Breast epithelium (tissue), 4 donors: ENCODE data around the gene MSH5. TPM values are rescaled to one million over a fixed set of nuclear protein-coding genes. Genes with fewer than 3 reads are reported as not detected.

Experiments used
- DNase-seq, 2 donors: peaks; one replicate each; pipeline ENCODE4 v3.0.0-alpha.2; 2019; ENCODE audit warnings: low spot score in 2 of 2
- H3K27ac ChIP-seq, 2 donors: fragments of 200-600 bp; sonication (generic) in 1 of 2; one replicate each; pipeline ENCODE4 v1.5.1; 2016 to 2019; ENCODE audit warnings: mild to moderate bottlenecking in 1 of 2
- H3K27me3 ChIP-seq, 2 donors: fragments of 200-600 bp; sonication (generic) in 1 of 2; one replicate each; pipeline versions ENCODE4 v1.5.1 to v1.6.0; 2017 to 2019; ENCODE audit warnings: control low read depth in 1 of 2, mild to moderate bottlenecking in 1 of 2
- H3K36me3 ChIP-seq: fragments of 200-600 bp; one replicate; pipeline ENCODE4 v1.5.1; 2019
- H3K4me1 ChIP-seq, 2 donors: fragments of 200-600 bp; sonication (generic); one replicate each; pipeline ENCODE4 v1.5.1; 2016 to 2019; ENCODE audit warnings: control low read depth in 1 of 2
- H3K4me3 ChIP-seq, 3 donors: fragments of 200-600 bp; sonication (generic); 1 replicate in 2 of 3; 2 replicates in 1 of 3; pipeline ENCODE4 v1.5.1; 2016 to 2019; ENCODE audit warnings: mild to moderate bottlenecking in 3 of 3, moderate library complexity in 2 of 3
- H3K9me3 ChIP-seq, 2 donors: fragments of 200-600 bp; sonication (generic) in 1 of 2; one replicate each; pipeline ENCODE4 v1.5.1; 2016 to 2019; ENCODE audit warnings: control low read depth in 1 of 2
- POLR2A ChIP-seq: fragments of 450-650 bp; IDR thresholded peaks from one replicate; pipeline ENCODE4 v1.6.1; 2016; ENCODE audit warnings: antibody characterized with exemption, mild to moderate bottlenecking, moderate library complexity
- POLR2AphosphoS5 ChIP-seq, 3 donors: sonication (generic); formaldehyde crosslinking; IDR thresholded peaks; one replicate each; pipeline ENCODE4 v1.6.1; 2017; ENCODE audit warnings: antibody characterized with exemption in 3 of 3
- intact Hi-C: fragments of 100-400 bp; cut with DNase I; formaldehyde crosslinking; loops from one replicate; pipeline ENCODE4 v1.15.1; 2023; ENCODE audit warnings: low total_unique reads
- total RNA-seq, 3 donors: library from RNA; depleted of rRNA; stranded (reverse); fragments of >200 nt; gene quantifications; one replicate each; pipeline ENCODE4 v1.1.0, GENCODE V29; 2016
- TF ChIP-seq, protein P1 (sequence below), 3 donors: fragments of 450-650 bp; IDR thresholded peaks; one replicate each; pipeline ENCODE4 v1.5.1; 2016 to 2017; ENCODE audit warnings: antibody characterized with exemption in 3 of 3, mild to moderate bottlenecking in 3 of 3, moderate library complexity in 3 of 3

The MSH5 gene
- total RNA-seq, 3 donors from 2014 or later: 7.9 to 13.4 (median 8.0) TPM

DNA sequence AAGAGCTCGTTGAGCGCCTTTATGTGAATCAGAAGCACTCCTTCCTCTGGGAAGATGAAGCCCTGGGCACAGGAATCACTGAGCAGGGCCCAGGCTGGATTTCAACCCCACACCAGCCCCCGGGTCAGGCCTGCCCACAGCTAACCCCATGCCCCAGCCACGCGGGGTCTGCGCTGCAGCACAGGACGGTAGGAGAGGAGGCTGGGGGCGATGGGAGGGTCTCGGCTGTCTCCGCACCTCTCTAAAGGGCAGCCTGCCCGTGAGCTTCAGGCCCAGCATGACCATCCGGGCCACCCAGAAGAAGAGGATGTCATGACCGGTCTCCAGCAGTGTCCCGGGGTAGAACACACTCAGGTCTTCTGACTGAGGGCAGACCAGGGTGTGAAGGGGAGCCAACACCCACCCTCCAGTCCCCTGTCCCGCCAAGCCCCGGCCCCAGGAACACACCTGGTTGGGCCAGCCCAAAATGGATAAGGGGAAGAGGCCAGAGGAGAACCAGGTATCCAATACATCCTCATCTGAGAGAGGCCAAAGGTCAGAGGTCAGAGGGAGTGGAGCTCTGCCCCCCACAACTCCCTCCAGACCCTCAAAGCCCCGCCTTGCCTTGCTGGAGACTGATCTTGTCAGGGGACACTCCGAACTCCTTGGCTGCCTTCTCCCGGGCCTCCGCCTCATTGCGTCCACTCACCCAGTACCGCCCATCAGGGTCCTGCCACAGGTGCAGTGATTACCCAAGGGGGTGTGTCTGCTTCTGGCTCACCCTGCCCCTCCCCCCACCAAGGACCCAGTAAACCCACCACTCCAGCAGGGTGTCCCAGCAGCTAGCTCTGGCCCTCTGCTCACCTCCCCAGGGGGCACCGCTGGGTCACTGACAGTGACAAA lies 41.7 kb downstream of the MSH5 start:
- no peaks in the 10 kb centered on the region for H3K36me3 ChIP-seq
- TF ChIP-seq, protein P1, sequence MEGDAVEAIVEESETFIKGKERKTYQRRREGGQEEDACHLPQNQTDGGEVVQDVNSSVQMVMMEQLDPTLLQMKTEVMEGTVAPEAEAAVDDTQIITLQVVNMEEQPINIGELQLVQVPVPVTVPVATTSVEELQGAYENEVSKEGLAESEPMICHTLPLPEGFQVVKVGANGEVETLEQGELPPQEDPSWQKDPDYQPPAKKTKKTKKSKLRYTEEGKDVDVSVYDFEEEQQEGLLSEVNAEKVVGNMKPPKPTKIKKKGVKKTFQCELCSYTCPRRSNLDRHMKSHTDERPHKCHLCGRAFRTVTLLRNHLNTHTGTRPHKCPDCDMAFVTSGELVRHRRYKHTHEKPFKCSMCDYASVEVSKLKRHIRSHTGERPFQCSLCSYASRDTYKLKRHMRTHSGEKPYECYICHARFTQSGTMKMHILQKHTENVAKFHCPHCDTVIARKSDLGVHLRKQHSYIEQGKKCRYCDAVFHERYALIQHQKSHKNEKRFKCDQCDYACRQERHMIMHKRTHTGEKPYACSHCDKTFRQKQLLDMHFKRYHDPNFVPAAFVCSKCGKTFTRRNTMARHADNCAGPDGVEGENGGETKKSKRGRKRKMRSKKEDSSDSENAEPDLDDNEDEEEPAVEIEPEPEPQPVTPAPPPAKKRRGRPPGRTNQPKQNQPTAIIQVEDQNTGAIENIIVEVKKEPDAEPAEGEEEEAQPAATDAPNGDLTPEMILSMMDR (IDR thresholded peaks at IDR 0.05): no peak
- TF ChIP-seq POLR2AphosphoS5 (IDR thresholded peaks at IDR 0.05): no peak
- no peak for TF ChIP-seq POLR2A
- intact Hi-C loops: no loop called here

DNA sequence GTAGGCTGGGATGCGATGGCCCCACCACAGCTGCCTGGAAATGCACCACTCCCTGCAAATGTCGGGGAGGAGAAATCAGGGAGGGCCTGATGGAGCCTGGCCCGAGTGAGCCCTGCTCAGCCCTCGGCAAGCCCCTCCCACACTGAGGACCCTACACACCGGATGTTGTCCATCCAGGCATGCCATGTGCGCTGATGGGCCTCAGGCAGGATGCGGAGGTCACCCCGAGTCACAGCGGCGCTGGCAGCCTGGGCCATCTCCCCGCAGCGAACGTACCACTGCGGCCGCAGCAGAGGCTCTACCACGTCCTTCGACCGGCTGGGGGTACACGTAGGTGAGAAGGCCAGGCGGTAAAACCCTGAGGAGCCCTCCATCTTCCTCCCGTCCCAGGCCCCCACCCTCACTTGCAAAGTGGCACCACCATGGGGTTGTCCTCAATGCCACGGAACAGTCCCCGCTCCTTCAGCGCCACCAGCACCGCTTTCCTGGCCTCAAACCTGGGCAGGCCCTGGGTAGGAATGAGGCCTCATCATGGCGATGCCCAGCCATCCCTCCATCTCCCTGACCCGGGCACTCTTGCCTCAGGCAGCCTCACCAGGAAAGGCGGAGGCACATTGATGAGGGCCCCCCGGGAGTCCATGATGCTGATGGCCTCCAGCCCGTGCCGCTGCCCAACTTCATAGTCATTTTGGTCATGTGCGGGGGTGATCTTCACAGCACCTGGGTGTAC lies 42.5 kb downstream of the MSH5 start:
- intact Hi-C loops: no loop called here
- TF ChIP-seq POLR2A (no peak), POLR2AphosphoS5 (IDR thresholded peaks at IDR 0.05) (no peak)
- TF ChIP-seq, protein P1 (IDR thresholded peaks at IDR 0.05): no peak
- Histone ChIP-seq H3K36me3 (no peaks in the 10 kb centered on the region), H3K27ac (no peak overlapping the region), H3K4me1 (peaks cover 0 to under 1% of the 10 kb centered on the region in 2 donors), H3K27me3 (no peaks in the 10 kb centered on the region), H3K9me3 (no peaks in the 10 kb centered on the region), H3K4me3 (no peak overlapping the region)
- no peak for DNase-seq

More for the DNA sequence above, 41.7 kb downstream of the MSH5 start:
- Histone ChIP-seq H3K27me3 (no peaks in the 10 kb centered on the region), H3K4me1 (peaks cover 5 to 8% of the 10 kb centered on the region in 2 donors), H3K27ac (no peak overlapping the region), H3K9me3 (no peaks in the 10 kb centered on the region), H3K4me3 (no peak overlapping the region)
- no peak for DNase-seq

DNA sequence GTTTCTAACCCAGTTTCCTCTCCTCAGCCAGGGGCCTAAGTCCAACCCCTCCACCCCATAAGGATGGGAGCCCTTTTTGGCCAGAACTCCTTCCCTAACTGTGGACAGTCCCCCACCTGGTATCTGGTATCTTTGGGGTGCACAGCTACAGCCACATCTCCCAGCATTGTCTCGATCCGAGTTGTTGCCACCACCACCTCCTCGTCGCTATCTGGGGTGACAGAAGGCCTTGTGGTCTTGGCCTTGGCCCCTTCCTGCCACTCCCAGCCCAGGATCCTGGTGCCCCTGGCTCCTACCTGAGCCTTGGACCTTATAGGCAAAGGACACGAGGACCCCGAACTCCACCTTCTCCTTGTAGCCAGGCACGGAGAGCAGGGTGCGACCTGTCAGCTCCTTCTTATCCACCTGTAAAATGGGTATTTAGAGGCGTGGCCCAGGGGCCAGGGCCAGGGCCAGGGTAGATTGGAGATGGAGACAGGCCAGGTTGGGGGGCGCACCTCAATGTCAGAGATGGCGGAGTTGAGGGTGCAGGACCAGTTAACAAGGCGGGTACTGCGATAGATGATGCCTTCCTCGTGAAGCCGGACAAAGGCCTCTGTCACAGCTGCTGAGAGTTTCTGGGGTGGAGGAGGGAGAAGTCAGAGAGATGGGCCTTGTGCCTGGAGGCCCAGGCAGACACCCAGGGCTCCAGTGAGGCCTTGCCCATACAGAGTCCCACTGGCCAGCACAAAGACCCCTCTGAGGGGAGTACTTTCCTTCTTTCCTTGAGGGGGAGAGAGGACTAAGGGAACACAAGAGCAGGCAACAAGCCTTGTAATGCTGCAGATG lies 44.5 kb downstream of the MSH5 start:
- Histone ChIP-seq H3K4me1 (no peaks in the 10 kb centered on the region), H3K36me3 (no peaks in the 10 kb centered on the region), H3K9me3 (no peaks in the 10 kb centered on the region), H3K27ac (no peak overlapping the region), H3K4me3 (no peak overlapping the region), H3K27me3 (no peaks in the 10 kb centered on the region)
- intact Hi-C loops: no loop called here
- no peak for DNase-seq
- TF ChIP-seq, protein P1 (IDR thresholded peaks at IDR 0.05): no peak
- TF ChIP-seq POLR2AphosphoS5 (IDR thresholded peaks at IDR 0.05) (no peak), POLR2A (no peak)

DNA sequence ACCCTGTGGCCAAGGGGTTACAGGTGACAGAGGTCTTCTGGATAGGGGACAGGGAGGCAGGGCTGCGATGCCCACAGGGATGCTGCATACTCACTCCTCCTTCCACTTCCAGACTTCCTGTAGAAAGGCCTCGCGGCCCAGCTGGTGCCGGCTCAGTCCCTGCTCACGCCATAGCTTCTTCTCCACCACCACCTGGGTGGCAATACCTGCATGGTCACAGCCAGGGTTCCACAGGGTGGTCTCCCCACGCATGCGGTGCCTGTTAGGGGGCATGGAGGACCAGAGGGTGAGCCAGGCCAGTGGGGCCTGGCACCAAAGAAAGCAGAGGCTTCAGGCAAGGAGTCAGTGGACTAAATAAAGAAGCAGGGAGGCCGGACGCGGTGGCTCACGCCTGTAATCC lies 45.7 kb downstream of the MSH5 start:
- Histone ChIP-seq H3K4me3 (no peak overlapping the region), H3K27me3 (no peaks in the 10 kb centered on the region), H3K9me3 (no peaks in the 10 kb centered on the region), H3K27ac (no peak overlapping the region), H3K4me1 (no peaks in the 10 kb centered on the region), H3K36me3 (no peaks in the 10 kb centered on the region)
- intact Hi-C loops: no loop called here
- TF ChIP-seq POLR2A (no peak), POLR2AphosphoS5 (IDR thresholded peaks at IDR 0.05) (no peak)
- TF ChIP-seq, protein P1 (IDR thresholded peaks at IDR 0.05): no peak
- DNase-seq: no peak
